ENCODE results near the gene TBC1D19.

TBC1D19 gene

GRCh38 chr4:26731351-26732035, 147.6 kb downstream of the TBC1D19 start:
- DNase-seq (ENCODE audit: low read depth) = no peak
- TF ChIP-seq, protein P1, sequence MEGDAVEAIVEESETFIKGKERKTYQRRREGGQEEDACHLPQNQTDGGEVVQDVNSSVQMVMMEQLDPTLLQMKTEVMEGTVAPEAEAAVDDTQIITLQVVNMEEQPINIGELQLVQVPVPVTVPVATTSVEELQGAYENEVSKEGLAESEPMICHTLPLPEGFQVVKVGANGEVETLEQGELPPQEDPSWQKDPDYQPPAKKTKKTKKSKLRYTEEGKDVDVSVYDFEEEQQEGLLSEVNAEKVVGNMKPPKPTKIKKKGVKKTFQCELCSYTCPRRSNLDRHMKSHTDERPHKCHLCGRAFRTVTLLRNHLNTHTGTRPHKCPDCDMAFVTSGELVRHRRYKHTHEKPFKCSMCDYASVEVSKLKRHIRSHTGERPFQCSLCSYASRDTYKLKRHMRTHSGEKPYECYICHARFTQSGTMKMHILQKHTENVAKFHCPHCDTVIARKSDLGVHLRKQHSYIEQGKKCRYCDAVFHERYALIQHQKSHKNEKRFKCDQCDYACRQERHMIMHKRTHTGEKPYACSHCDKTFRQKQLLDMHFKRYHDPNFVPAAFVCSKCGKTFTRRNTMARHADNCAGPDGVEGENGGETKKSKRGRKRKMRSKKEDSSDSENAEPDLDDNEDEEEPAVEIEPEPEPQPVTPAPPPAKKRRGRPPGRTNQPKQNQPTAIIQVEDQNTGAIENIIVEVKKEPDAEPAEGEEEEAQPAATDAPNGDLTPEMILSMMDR (conservative IDR thresholded peaks at IDR 0.05; ENCODE audit: low read depth, low read length) = no peak
- H3K4me3 ChIP-seq (ENCODE audit: low read length) = no peak overlapping the region

DNA sequence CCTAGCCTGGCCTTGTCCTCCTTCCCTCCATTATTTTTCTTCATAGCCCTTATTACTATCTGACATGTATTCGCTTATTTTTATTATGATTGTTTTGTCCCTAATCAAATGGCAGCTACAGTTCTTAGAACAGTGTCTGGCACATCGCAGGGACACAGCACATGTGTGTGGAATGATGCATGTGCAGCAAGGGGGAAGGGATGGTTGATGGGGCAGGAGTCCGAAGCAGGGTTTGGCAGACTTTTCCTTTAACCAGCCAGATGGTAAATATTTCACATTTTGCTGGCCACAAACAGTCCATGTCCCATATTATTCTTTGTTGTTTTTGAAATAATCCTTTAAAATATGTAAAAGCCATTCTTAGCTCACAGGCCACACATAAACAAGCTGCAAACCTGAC, 148.5 kb downstream of the TBC1D19 start:
- DNase-seq (ENCODE audit: low read depth) = no peak
- H3K4me3 ChIP-seq (ENCODE audit: low read length) = no peak overlapping the region
- TF ChIP-seq, protein P1 (conservative IDR thresholded peaks at IDR 0.05; ENCODE audit: low read depth, low read length) = no peak

DNA sequence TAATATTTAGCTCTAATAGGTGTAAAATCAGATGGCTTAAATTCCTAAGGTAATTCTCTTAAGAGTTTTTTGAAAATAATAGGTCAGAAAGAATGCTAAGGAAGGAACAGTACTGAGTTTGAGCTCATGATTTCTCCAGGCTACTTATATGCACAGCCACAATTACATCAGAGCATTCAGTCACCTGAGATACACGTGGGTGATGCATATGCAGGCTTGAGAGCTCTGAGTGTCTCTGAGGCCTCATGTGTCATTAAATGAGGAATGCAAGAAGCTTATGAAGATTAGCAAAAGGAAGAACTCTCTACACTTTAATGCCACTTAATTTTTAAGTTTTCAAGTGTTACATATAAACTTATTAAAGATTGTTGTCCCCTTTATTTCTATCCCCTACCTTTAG, 152.7 kb downstream of the TBC1D19 start:
- peak; percentile 81 for DNase-seq (ENCODE audit: low read depth)
- TF ChIP-seq, protein P1 (conservative IDR thresholded peaks at IDR 0.05; ENCODE audit: low read depth, low read length) = no peak
- H3K4me3 ChIP-seq (ENCODE audit: low read length) = no peak overlapping the region

DNA sequence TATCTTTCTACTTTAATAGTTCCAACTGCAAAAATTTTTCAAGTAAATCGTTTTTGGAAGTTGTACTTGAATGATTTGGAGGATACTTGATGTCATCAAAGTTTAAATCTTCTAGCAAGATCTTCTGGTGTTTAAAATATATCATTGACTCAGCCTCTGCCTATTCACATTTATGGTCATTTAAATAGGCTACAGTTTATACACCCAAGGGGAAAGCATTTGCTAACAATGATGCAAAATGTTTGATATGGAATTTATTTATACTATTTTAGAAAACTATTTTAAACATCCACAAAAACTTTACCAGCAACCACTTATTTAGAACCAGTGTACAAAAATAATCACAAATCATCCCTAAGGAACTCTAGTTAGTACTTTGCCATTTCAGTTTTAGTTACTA, 153.5 kb downstream of the TBC1D19 start:
- DNase-seq (ENCODE audit: low read depth) = no peak
- TF ChIP-seq, protein P1 (conservative IDR thresholded peaks at IDR 0.05; ENCODE audit: low read depth, low read length) = no peak
- no peak overlapping the region for H3K4me3 ChIP-seq (ENCODE audit: low read length)

DNA sequence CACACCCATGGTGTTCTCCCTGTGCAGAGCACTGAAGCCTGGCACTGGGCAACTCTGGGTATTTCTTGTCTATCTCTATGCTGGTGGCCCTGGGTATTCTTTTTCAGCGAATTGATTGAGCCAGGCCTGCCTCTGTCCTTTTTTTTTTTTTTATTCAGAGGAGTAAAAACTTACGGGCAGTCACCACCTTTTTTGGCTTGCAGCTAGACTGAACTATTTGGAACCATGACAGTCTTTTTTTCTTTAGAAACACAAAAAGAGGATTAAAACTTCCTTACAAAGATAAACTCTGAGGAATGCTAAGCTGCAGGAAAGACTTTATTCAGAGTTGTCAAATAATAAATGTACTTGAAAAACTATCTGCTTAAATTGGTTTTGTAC, 157.6 kb downstream of the TBC1D19 start:
- DNase-seq (ENCODE audit: low read depth) = peak; percentile 79
- H3K4me3 ChIP-seq (ENCODE audit: low read length) = no peak overlapping the region
- TF ChIP-seq, protein P1 (conservative IDR thresholded peaks at IDR 0.05; ENCODE audit: low read depth, low read length) = no peak

DNA sequence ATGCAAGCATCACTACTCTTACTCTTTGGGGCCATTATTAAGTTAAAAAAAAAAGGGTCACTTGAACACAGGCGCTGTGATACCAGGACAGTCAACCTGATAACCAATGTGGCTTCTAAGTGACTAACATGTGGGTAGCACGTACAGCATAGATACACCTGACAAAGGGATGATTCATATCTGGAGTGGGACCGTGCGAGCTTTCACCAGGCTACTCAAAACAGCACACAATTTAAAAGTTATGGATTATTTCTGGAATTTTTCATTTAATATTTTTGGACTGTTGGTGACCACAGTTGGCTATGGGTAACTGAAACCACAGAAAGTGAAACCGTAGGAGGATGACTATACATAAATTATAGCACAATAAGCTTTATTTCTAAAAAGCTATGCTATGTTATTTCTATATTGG, 162.9 kb downstream of the TBC1D19 start:
- H3K4me3 ChIP-seq (ENCODE audit: low read length) = no peak overlapping the region
- TF ChIP-seq, protein P1 (conservative IDR thresholded peaks at IDR 0.05; ENCODE audit: low read depth, low read length) = no peak
- no peak for DNase-seq (ENCODE audit: low read depth)

DNA sequence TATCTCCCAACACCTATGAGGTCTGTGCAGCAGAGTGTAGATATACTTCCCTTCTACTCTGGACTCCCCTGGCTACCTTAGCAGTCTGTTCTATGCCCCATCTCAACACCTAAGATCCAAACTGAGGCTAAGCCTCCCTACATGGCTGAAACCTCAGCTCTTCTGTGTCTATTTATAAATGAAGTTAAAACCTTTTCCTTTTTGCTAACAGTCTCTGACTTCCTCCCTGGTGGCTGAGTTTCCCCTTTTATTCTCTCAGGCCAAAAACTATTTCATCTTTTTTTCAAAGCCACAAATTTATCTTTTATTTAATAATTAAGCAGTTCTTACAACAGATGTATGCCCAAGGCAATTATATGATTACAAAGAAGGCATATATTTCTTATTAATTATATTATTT, 164.9 kb downstream of the TBC1D19 start:
- DNase-seq (ENCODE audit: low read depth) = no peak

More for the DNA sequence above, 164.9 kb downstream of the TBC1D19 start:
- H3K4me3 ChIP-seq (ENCODE audit: low read length) = no peak overlapping the region
- TF ChIP-seq, protein P1 (conservative IDR thresholded peaks at IDR 0.05; ENCODE audit: low read depth, low read length) = no peak
